Measurements from ENCODE around the gene ZSCAN31. TPM values are rescaled to one million over a fixed set of nuclear protein-coding genes. Genes with fewer than 3 reads are reported as not detected.
A peak's percentile ranks its signal among the peaks of the same experiment; 100 is the strongest.

ZSCAN31 gene
- total RNA-seq, 1 donor from 2014 or later = 6.2 TPM

DNA sequence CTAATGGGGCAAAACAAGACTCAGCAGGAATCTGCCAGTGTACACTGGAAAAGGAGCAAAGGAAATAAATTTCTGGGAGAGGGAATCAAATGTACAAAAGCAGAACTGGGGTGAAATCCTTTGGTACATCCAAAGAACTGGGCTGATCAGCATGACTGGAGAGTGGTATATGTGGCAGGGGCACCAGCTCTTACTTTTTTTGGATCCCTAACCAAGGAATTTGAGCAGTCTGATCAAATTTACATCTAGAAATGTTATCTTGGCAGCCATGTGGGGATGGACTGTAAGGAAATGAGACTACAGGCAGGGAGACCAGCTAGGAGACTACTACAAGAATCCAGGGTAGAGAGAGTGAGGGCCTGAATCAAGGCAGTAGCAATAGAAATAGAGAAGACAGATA, 1.2 kb upstream of the ZSCAN31 start:
- TF ChIP-seq, protein P1, sequence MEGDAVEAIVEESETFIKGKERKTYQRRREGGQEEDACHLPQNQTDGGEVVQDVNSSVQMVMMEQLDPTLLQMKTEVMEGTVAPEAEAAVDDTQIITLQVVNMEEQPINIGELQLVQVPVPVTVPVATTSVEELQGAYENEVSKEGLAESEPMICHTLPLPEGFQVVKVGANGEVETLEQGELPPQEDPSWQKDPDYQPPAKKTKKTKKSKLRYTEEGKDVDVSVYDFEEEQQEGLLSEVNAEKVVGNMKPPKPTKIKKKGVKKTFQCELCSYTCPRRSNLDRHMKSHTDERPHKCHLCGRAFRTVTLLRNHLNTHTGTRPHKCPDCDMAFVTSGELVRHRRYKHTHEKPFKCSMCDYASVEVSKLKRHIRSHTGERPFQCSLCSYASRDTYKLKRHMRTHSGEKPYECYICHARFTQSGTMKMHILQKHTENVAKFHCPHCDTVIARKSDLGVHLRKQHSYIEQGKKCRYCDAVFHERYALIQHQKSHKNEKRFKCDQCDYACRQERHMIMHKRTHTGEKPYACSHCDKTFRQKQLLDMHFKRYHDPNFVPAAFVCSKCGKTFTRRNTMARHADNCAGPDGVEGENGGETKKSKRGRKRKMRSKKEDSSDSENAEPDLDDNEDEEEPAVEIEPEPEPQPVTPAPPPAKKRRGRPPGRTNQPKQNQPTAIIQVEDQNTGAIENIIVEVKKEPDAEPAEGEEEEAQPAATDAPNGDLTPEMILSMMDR (IDR thresholded peaks at IDR 0.05) = no peak
- Mint-ChIP-seq H3K4me1 (ENCODE audit: unreplicated experiment) (peaks cover 6% of the 10 kb centered on the region), H3K27ac (ENCODE audit: unreplicated experiment) (no peak overlapping the region), H3K36me3 (ENCODE audit: unreplicated experiment) (no peaks in the 10 kb centered on the region), H3K27me3 (ENCODE audit: unreplicated experiment) (peaks cover 16% of the 10 kb centered on the region), H3K4me3 (ENCODE audit: unreplicated experiment) (no peak overlapping the region), H3K9me3 (ENCODE audit: unreplicated experiment) (no peaks in the 10 kb centered on the region)
- DNase-seq (ENCODE audit: extremely low spot score, unreplicated experiment) = no peak

DNA sequence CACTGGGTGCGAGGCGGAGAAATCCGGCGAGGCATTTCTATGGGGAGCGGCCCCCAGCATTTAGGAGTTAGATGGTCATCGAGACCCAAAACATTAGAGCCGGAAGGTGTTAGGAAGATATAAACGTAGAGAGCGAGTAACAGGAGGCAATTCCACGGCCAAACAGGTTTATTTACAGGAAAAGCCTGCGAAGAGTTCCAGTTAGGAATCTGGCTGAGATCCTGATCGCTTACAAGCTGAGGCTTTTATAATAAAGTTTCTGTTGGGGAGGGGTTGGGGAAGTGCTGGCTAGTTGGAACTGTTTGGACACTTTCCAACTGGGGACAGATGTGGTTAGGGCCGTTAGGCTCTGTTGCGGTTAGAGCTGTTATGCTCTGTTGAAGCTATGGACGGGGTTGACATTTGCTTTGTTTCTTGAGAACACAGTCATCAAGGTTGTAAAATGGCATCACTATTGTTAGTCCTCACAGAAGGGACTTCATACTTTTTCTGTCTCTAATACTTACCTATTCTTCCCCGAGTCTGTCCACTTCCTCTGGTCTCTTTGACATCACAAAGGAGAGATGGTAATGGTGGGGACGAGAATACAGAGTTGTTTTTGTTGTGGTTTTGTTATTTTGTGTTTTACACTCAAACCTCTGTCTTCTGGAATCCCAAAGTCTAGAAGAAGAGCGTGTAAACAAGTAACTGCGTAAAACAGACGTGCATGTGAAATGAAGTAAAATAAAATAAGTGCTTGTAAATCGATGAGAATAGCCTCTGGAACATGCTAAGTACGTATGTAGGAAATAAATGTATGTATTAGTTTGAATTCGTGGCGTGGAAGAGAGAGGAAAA, 554 bp upstream of the ZSCAN31 start:
- Mint-ChIP-seq H3K36me3 (ENCODE audit: unreplicated experiment) (no peaks in the 10 kb centered on the region), H3K9me3 (ENCODE audit: unreplicated experiment) (no peaks in the 10 kb centered on the region), H3K4me1 (ENCODE audit: unreplicated experiment) (peaks cover 6% of the 10 kb centered on the region), H3K27ac (ENCODE audit: unreplicated experiment) (no peak overlapping the region), H3K27me3 (ENCODE audit: unreplicated experiment) (peaks cover 10% of the 10 kb centered on the region), H3K4me3 (ENCODE audit: unreplicated experiment) (no peak overlapping the region)
- TF ChIP-seq, protein P1 (IDR thresholded peaks at IDR 0.05) = no peak
- DNase-seq (ENCODE audit: extremely low spot score, unreplicated experiment) = no peak

DNA sequence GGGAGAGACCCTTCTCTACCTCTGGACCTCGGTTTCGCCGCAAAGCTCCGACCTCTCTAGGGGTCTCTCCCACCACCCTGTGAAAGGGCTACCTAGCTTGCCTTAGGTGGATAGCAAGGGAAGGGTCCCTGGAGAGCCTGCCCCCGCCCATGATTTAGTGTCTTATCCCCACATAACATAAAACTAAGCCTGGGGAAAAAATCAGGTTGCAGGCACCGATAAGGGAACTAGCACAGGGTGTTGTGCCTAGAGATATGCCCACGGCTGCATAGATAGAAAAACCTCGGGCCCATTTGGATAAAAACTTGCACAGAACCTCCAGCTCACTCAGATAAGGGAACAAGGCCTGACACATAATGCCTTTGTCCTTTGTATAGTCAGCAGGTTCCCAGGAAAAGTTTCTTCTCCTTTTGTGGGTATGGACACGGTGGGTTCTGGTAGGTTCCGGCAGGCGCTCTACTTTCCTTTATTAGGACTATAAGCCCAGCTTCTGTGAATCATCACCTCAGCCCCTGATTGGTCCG, 846 bp downstream of the ZSCAN31 start:
- H3K4me1 Mint-ChIP-seq (ENCODE audit: unreplicated experiment) = peaks cover 6% of the 10 kb centered on the region

DNA sequence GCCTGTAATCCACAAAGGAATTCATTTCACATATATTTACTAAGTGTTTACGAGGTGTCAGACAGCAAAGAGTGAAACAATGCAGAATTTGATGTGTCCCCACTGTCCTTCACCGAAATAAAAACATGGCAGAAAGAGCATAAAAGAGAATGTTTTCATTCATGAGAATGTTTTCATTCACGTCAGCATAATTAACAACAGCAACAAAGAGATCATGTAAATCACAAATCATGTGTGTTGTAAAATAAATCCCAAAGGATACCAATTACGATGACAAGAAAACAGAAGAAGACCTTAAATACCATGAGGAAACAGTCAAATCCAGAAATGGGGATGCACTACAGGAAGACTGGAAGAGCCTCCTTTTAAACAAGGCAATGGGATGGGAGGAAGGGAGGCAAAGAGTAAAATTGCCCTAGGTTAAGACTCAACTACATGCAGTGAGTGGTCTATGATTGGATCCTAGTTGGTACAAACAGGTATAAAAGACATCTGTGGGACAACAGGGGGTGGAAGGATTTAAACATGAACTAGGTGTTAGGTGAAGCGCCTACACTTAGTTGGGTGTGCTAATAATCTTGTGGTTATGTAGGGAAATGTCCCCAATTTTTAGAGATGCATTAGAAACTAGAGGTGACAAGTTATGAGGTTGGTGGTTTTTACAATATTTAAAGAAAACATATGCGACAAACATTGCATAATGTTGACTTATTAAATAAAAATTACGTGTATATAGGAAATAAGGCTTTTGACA, 1.5 kb downstream of the ZSCAN31 start:
- Mint-ChIP-seq H3K27me3 (ENCODE audit: unreplicated experiment) (no peaks in the 10 kb centered on the region), H3K4me1 (ENCODE audit: unreplicated experiment) (peaks cover 6% of the 10 kb centered on the region), H3K36me3 (ENCODE audit: unreplicated experiment) (no peaks in the 10 kb centered on the region), H3K9me3 (ENCODE audit: unreplicated experiment) (no peaks in the 10 kb centered on the region), H3K27ac (ENCODE audit: unreplicated experiment) (no peak overlapping the region), H3K4me3 (ENCODE audit: unreplicated experiment) (peak overlapping the region; percentile 28)
- no peak for DNase-seq (ENCODE audit: extremely low spot score, unreplicated experiment)
- TF ChIP-seq, protein P1 (IDR thresholded peaks at IDR 0.05) = no peak

More for the DNA sequence above, 846 bp downstream of the ZSCAN31 start:
- Mint-ChIP-seq H3K27ac (ENCODE audit: unreplicated experiment) (no peak overlapping the region), H3K4me3 (ENCODE audit: unreplicated experiment) (no peak overlapping the region), H3K36me3 (ENCODE audit: unreplicated experiment) (no peaks in the 10 kb centered on the region), H3K9me3 (ENCODE audit: unreplicated experiment) (no peaks in the 10 kb centered on the region), H3K27me3 (ENCODE audit: unreplicated experiment) (peaks cover under 1% of the 10 kb centered on the region)
- no peak for DNase-seq (ENCODE audit: extremely low spot score, unreplicated experiment)
- TF ChIP-seq, protein P1 (IDR thresholded peaks at IDR 0.05) = no peak

DNA sequence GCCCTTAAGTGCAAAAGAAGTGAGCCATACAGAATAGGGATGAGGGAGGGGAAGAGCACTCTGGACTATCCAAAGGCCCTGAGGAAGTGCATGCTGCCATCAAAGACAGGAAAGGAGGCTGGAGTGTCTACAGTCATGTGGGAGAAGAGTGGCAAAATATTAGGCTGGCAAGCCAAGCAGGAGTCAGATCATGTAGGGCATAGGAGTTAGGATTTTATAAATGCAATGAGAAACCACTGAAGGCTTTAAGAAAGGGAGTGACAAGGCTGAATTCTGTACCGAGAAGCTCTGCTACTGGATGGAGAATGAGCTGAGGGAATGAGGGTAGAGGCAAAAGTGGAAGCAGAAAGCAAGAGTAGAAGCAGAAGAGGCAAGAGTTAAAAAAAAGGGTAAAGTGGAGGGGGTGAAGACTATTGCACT, 2.3 kb downstream of the ZSCAN31 start:
- H3K4me3 Mint-ChIP-seq (ENCODE audit: unreplicated experiment) = no peak overlapping the region
- peaks cover 6% of the 10 kb centered on the region for H3K4me1 Mint-ChIP-seq (ENCODE audit: unreplicated experiment)
- no peaks in the 10 kb centered on the region for H3K9me3 Mint-ChIP-seq (ENCODE audit: unreplicated experiment)
- DNase-seq (ENCODE audit: extremely low spot score, unreplicated experiment) = no peak
- H3K36me3 Mint-ChIP-seq (ENCODE audit: unreplicated experiment) = peaks cover 5% of the 10 kb centered on the region
- TF ChIP-seq, protein P1 (IDR thresholded peaks at IDR 0.05) = no peak
- H3K27ac Mint-ChIP-seq (ENCODE audit: unreplicated experiment) = no peak overlapping the region
- no peaks in the 10 kb centered on the region for H3K27me3 Mint-ChIP-seq (ENCODE audit: unreplicated experiment)

All from osteocyte (in vitro differentiated cells).